HT-29 (cell line): ENCODE data around the gene BAIAP2L2. TPM values are rescaled to one million over a fixed set of nuclear protein-coding genes. Genes with fewer than 3 reads are reported as not detected.

Experiments
- DNase-seq: peaks from one replicate; pipeline ENCODE4 v3.0.0-alpha.2; 2015; ENCODE audit warnings: low spot score
- total RNA-seq: library from RNA; depleted of rRNA; stranded (reverse); fragments of >200 nt; shearing (Covaris generic); gene quantifications from 2 replicates; pipeline ENCODE4 v1.2.3, GENCODE V29; 2014

Gene BAIAP2L2
- total RNA-seq, 1 experiment from 2014 or later = 11.6 TPM

- DNase-seq = no peak
Observed at GRCh38 chr22:38108561-38109319, 1.7 kb downstream of the BAIAP2L2 start.

- peak; percentile 69 for DNase-seq
Observed at GRCh38 chr22:38107692-38108515, 2.6 kb downstream of the BAIAP2L2 start.

- DNase-seq = no peak
Observed at GRCh38 chr22:38106814-38107578, 3.5 kb downstream of the BAIAP2L2 start.

- DNase-seq = no peak
Observed at GRCh38 chr22:38104084-38104483, 6.4 kb downstream of the BAIAP2L2 start.

GRCh38 chr22:38103641-38104040 lies 6.8 kb downstream of the BAIAP2L2 start:
- no peak for DNase-seq

GRCh38 chr22:38098410-38099249 lies 11.9 kb downstream of the BAIAP2L2 start:
- no peak for DNase-seq

- DNase-seq = no peak
Observed at GRCh38 chr22:38097557-38098409, 12.7 kb downstream of the BAIAP2L2 start.

DNA sequence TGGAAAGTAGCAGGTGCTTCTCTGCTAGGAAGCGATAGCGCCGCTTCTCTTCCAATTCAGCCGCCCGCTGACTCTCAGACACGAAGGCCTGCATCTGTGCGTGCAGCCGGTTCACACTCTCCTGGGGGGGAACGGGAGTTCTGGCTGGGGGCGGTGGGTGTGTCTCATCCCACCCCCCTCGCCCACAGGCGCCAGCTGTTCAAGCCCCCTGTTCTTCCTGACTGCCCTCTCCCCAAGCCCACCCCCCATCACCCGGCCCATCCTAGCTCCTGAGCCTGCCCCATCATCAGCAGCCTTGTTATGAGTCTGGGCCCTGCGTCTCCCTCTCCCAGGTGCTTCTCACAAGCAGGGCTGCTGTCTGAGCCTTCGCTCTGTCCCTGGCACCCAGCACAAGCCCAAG lies 13.4 kb downstream of the BAIAP2L2 start:
- no peak for DNase-seq

DNA sequence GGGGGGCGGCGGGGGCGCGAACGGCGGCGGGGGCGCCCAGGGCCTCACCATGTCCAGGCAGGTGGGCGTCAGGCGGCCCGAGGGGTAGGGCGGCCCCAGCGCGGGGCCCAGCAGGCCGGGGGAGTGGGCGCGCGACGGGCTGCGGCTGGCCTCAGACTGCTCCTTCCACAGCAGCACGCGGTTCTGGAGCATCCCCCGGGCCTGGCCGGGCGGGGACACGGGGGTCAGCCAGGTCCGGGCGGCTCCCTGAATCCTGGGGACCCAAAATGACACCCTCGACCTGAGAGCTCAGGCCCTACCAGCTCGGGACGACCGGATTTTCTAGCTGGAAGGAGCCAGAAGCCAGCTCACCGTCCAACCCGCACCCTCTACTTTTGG lies 21.0 kb downstream of the BAIAP2L2 start:
- no peak for DNase-seq

- DNase-seq = no peak
Observed at GRCh38 chr22:38088629-38089473, 21.6 kb downstream of the BAIAP2L2 start.

- DNase-seq = no peak
Observed at GRCh38 chr22:38087855-38088254, 22.6 kb downstream of the BAIAP2L2 start.

- no peak for DNase-seq
Observed at GRCh38 chr22:38086942-38087341, 23.5 kb downstream of the BAIAP2L2 start.

DNA sequence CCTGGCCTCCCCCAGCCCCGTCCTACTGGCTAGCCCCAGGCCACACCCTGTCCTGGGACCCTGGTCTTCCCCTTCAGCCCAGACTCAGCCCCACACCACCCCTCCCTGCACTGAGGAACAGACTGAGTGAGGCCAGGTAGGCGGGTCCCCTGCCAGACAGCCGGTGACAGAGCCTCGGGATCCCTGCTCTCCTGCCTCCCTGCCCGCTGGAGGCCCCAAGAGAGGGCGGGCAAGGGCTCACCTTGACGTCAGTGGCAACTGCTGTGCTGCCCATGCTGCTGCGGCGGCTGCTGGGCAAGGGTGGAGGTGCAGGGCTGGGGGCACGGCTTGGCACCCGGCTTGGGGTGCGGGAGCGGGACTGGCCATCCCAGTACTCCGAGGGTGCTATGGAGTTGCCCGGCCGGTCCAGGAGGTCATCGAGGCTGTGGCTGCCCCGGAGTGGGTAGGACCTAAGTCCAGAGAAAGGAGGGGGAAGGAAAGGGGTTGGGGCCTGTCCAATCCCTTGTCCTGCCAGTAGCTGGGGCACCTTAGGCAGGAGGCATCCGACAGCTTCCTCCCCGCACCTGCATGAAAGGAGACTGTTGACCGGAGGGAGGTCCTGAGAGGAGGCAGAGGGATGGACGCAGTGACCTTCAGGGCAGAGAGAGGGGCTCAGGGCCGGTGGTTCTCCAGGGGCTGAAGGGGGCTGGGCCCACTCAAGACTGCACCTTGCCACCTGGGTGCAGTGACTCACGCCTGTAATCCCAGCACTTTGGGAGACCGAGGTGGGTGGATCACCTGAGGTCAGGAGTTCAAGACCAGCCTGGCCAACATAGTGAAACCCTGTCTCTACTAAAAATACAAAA lies 24.3 kb downstream of the BAIAP2L2 start:
- DNase-seq = no peak

GRCh38 chr22:38085501-38085900 lies 25.0 kb downstream of the BAIAP2L2 start:
- DNase-seq = no peak

- DNase-seq = no peak
Observed at GRCh38 chr22:38085056-38085455, 25.4 kb downstream of the BAIAP2L2 start.

GRCh38 chr22:38083931-38084631 lies 26.4 kb downstream of the BAIAP2L2 start, which contains the start of gene SLC16A8:
TSS of gene SLC16A8 (minus strand) at chr22:38084184. CDS start at chr22:38082873, 1,311 bp downstream.
- DNase-seq = no peak

- DNase-seq = no peak
Observed at GRCh38 chr22:38082986-38083710, 27.3 kb downstream of the BAIAP2L2 start.
